K562 (cell line): ENCODE results near the gene PPP2R2B. TPM values are rescaled to one million over a fixed set of nuclear protein-coding genes. Genes with fewer than 3 reads are reported as not detected.

Experiments
- GATAD2A ChIP-seq: fragments of 450-650 bp; IDR thresholded peaks from 2 replicates; pipeline ENCODE4 v1.6.1; 2017
- HNRNPK ChIP-seq: fragments of 200-400 bp; formaldehyde crosslinking; IDR thresholded peaks from one replicate; pipeline ENCODE4 v1.6.1; 2018; ENCODE audit warnings: mild to moderate bottlenecking, low read depth, low read length; ENCODE audit not compliant: poor library complexity, severe bottlenecking
- NR2F6 ChIP-seq: fragments of 450-650 bp; formaldehyde crosslinking; IDR thresholded peaks from 2 replicates; pipeline ENCODE4 v1.4.0; 2020; ENCODE audit warnings: mild to moderate bottlenecking
- ZKSCAN3 ChIP-seq: fragments of 250-450 bp; sonication (Bioruptor Pico); IDR thresholded peaks from 2 replicates; pipeline ENCODE4 v1.4.0; 2020
- ZNF408 ChIP-seq: fragments of 250-450 bp; sonication (Bioruptor Pico); IDR thresholded peaks from 2 replicates; pipeline ENCODE4 v1.4.0; 2020; ENCODE audit warnings: low read depth, mild to moderate bottlenecking, moderate library complexity
- ZNF589 ChIP-seq: fragments of 200-800 bp; sonication (Bioruptor generic); IDR thresholded peaks from 2 replicates; pipeline ENCODE4 v1.6.1; 2016; ENCODE audit warnings: low read depth, missing genetic modification characterization, missing compliant biosample characterization
- ZSCAN29 ChIP-seq: fragments of 450-650 bp; IDR thresholded peaks from 2 replicates; pipeline ENCODE4 v1.6.1; 2017
- polyA plus RNA-seq, 8 experiments: library from polyadenylated mRNA; depleted of rRNA in 4 of 8; stranded (reverse) in 5 of 8; unstranded in 3 of 8; fragments of >200 nt; fragmentation: Nextera tagmentation in 2 of 8; fragmentation: Illumina TruSeq in 1 of 8; extraction: Ambion mirVana in 2 of 8; extraction: Trizol in 1 of 8; gene quantifications; 2 replicates each; pipeline versions ENCODE4 v1.2.1 to v1.2.3, GENCODE V29; 2011 to 2014; ENCODE audit warnings: inconsistent platforms in 1 of 8, missing spikeins in 1 of 8
- total RNA-seq, 7 experiments: library from RNA; depleted of rRNA in 6 of 7; stranded (reverse); fragments of >200 nt in 6 of 7; fragmentation: Illumina TruSeq in 2 of 7; extraction: Trizol in 2 of 7; gene quantifications; 2 replicates each; pipeline versions ENCODE4 v1.2.1 to v1.2.3, GENCODE V29; 2011 to 2021; ENCODE audit warnings: low replicate concordance in 1 of 7
- TF ChIP-seq, protein P1 (sequence below): fragments of 250-450 bp; sonication (Bioruptor Pico); IDR thresholded peaks from 2 replicates; pipeline ENCODE4 v1.5.0; 2020; ENCODE audit warnings: mild to moderate bottlenecking, borderline replicate concordance
- TF ChIP-seq, protein P2 (sequence below), 2 experiments: fragments of 450-650 bp; formaldehyde crosslinking in 1 of 2; IDR thresholded peaks; 2 replicates each; pipeline versions ENCODE4 v1.4.0 to v1.6.1; 2014 to 2020; ENCODE audit warnings: mild to moderate bottlenecking in 2 of 2, borderline replicate concordance in 1 of 2, low read depth in 1 of 2

PPP2R2B gene
- total and polyA plus RNA-seq, 9 of the 15 experiments (the other 6 are each of a cell fraction or from before 2014, with no cell fraction given): not detected

DNA sequence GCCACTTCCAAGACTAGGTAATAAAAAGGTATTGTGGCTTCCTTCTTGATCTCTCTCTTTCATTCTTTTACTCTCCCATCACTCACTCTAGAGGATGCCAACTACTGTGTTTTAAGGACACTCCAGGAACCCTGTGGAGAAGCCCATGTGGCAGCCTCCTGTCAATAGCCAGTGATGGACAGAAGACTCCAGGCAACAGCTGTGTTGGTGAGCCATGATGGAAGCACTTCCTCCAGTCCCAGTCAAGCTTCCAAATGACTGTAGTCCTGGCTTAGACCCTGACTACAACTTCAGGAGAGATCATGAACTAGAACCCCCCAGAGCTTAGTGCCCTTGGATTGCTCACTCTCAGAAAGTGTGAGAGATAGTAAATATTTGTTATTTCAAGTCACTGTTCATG, 123.9 kb downstream of the PPP2R2B start (continued):
- TF ChIP-seq HNRNPK: no peak
- TF ChIP-seq ZNF408 (CRISPR knock-in tag): no peak
- TF ChIP-seq ZKSCAN3: no peak
- no peak for TF ChIP-seq ZSCAN29
- no peak for TF ChIP-seq NR2F6
- TF ChIP-seq, protein P1, sequence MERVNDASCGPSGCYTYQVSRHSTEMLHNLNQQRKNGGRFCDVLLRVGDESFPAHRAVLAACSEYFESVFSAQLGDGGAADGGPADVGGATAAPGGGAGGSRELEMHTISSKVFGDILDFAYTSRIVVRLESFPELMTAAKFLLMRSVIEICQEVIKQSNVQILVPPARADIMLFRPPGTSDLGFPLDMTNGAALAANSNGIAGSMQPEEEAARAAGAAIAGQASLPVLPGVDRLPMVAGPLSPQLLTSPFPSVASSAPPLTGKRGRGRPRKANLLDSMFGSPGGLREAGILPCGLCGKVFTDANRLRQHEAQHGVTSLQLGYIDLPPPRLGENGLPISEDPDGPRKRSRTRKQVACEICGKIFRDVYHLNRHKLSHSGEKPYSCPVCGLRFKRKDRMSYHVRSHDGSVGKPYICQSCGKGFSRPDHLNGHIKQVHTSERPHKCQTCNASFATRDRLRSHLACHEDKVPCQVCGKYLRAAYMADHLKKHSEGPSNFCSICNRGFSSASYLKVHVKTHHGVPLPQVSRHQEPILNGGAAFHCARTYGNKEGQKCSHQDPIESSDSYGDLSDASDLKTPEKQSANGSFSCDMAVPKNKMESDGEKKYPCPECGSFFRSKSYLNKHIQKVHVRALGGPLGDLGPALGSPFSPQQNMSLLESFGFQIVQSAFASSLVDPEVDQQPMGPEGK (CRISPR knock-in tag): no peak
- TF ChIP-seq GATAD2A: no peak
- TF ChIP-seq ZNF589 (CRISPR knock-in tag): no peak
- TF ChIP-seq, protein P2, sequence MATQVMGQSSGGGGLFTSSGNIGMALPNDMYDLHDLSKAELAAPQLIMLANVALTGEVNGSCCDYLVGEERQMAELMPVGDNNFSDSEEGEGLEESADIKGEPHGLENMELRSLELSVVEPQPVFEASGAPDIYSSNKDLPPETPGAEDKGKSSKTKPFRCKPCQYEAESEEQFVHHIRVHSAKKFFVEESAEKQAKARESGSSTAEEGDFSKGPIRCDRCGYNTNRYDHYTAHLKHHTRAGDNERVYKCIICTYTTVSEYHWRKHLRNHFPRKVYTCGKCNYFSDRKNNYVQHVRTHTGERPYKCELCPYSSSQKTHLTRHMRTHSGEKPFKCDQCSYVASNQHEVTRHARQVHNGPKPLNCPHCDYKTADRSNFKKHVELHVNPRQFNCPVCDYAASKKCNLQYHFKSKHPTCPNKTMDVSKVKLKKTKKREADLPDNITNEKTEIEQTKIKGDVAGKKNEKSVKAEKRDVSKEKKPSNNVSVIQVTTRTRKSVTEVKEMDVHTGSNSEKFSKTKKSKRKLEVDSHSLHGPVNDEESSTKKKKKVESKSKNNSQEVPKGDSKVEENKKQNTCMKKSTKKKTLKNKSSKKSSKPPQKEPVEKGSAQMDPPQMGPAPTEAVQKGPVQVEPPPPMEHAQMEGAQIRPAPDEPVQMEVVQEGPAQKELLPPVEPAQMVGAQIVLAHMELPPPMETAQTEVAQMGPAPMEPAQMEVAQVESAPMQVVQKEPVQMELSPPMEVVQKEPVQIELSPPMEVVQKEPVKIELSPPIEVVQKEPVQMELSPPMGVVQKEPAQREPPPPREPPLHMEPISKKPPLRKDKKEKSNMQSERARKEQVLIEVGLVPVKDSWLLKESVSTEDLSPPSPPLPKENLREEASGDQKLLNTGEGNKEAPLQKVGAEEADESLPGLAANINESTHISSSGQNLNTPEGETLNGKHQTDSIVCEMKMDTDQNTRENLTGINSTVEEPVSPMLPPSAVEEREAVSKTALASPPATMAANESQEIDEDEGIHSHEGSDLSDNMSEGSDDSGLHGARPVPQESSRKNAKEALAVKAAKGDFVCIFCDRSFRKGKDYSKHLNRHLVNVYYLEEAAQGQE (IDR thresholded peaks at IDR 0.05; ENCODE audit: borderline replicate concordance): no peak
- TF ChIP-seq, protein P2 (CRISPR knock-in tag; IDR thresholded peaks at IDR 0.05; ENCODE audit: low read depth): no peak
